H54 (cell line): ENCODE results near the gene SV2C.
A peak's percentile ranks its signal among the peaks of the same experiment; 100 is the strongest.

Experiments used
- DNase-seq: peaks from one replicate; pipeline ENCODE4 v3.0.0; 2011; ENCODE audit warnings: low spot score, mixed read lengths; ENCODE audit not compliant: insufficient read length
- FAIRE-seq: peaks from 3 replicates; lab custom pipeline; 2011; peaks lifted over from hg19 to GRCh38; lab: Jason Lieb, UNC
- POLR2A ChIP-seq: IDR thresholded peaks from 2 replicates; pipeline ENCODE4 v1.6.1; 2011; ENCODE audit warnings: low read depth, mild to moderate bottlenecking, low read length

SV2C gene

DNA sequence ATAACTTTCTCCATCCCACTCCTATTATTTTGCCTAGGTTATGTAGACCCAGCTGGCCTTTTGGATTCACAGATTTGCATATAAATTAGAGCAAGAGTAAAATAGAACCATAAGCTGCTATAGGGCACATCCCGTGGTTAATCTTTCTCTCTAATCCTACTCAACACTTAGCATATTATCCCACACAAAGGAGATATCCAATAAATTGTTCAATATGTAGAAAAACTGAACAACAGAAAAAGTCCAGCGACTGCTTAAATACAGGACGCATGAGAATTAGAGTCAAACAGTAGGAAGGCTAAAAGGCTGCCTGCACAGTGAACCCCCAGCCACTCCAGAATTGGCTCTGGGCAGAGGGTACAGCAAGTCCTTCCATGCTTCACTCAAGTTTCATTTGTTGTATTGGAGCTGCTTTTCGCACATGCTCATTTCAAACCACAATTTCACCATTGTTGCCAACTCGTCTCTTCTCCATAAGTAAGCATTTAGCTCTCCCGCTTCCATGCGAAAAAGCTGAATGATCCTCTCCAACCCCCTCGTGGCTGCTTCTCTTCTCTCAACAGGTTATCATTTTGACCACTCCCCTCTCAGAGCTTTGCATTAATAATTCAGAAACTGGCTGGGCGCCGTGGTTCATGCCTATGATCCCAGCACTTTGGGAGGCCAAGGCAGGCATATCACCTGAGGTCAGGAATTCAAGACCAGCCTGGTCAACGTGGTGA lies 305.8 kb downstream of the SV2C start:
- DNase-seq: no peak
- FAIRE-seq: no peak
- no peak for TF ChIP-seq POLR2A

DNA sequence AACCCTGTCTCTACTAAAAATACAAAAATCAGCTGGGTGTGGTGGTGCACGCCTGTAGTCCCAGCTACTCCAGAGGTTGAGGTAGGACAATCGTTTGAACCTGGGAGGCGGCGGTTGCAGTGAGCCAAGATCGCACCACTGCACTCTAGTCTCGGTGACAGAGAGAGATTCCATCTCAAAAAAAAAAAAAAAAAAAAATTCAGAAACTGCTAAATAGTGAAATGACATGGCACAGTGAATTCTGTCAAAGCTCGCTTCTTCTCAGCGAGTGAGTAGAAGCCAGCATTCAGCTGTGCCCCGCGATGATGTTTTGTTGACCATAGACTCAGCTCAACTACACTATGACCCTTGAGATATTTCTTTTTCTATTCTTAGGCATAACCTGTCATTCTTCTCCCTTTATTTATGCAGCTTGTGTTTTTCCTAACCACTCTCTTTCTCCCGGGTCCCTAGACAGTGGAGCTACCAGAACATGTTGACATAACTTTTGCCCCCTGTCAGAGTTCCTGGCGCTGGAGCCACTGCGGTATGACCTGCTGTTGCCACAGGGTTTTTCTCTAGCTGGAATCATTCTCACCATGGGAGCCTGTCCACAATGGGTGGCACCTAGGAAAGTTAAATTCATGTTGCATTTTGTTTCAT lies 306.5 kb downstream of the SV2C start:
- no peak for TF ChIP-seq POLR2A
- FAIRE-seq (no peak), DNase-seq (no peak)

DNA sequence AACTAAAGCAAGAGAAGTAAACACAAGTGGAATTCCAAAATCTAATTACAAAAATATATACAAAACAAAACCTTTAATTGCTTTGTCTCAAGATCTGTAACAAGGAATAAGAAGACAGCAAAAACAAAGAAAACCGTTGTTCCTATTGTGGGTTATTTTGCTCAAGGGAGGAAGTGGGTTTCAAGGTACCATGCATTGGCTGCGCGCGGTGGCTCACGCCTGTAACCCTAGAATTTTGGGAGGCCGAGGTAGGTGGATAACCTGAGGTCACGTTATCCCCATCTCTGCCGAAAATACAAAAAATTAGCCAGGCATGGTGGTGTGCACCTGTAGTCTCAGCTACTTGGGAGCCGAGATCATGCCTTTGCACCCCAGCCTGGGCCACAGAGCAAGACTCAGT lies 307.8 kb downstream of the SV2C start:
- DNase-seq (no peak), FAIRE-seq (no peak)
- no peak for TF ChIP-seq POLR2A

DNA sequence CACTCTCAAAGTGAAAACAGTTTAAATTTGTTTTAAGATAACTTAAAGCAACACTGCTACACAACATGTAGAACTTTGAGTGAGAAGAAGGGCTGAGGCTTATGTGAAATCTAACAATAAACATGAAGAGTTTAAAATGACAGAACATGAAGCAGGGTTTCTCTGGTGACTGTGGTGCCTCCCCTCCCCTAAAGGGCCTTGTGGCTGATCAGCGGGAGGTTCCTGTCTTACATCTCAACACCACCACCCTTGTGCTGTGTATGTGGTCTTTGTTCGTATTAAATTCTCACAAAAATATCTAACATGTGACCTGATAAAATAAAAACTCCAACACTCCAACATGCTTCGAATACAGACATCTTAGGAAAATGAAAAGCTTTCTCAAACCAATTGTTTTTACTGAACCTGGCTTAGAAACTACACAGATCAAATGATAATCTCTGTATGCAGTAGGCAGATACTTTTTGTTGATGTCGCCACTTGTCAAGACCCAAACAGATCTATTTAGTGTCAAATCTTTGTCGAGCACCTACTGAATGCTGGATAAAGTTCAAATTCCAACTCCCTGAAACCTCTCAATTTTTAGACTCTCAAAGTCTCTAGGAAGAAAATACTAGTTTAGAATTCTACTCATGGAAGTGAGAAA lies 310.0 kb downstream of the SV2C start:
- no peak for FAIRE-seq
- no peak for TF ChIP-seq POLR2A
- no peak for DNase-seq

DNA sequence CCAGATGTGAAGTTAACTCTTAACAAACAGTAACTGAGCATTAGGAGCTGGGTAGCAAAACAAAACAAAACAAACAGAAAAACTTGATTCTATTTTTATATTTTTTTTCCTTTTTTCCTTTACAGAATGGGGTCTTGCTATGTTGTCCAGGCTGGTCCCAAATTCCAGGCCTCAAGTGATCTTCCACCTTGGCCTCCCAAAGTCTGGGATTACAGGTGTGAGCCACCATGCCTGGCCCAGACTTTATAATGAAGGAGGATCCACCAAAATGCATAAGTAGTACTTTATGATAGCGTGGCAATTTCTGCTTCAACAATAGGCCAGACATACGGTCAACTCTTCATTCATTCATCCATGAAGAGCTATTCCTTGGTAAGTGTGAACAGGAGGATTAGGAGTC lies 314.0 kb downstream of the SV2C start:
- no peak for FAIRE-seq
- TF ChIP-seq POLR2A: no peak

DNA sequence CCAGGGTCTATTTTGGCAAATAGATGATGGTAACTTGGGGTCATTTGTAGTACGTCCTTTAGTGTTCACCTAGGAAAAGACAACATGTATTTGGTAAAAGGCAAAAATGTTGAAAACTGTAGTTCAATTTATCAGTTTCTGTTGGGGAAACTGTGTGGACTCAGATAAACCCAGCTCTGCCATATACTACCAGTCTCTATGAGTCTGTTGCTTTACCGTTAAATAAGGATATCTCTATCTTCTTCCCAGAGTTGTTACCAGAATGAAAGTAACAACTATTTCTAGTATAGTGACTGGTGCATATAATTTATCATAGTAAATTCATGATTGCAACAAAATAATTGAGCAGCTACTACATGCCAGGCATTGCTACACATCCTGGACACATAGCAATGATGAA lies 316.1 kb downstream of the SV2C start:
- DNase-seq: no peak
- FAIRE-seq: no peak
- no peak for TF ChIP-seq POLR2A

More for the DNA sequence above, 314.0 kb downstream of the SV2C start:
- DNase-seq: no peak

DNA sequence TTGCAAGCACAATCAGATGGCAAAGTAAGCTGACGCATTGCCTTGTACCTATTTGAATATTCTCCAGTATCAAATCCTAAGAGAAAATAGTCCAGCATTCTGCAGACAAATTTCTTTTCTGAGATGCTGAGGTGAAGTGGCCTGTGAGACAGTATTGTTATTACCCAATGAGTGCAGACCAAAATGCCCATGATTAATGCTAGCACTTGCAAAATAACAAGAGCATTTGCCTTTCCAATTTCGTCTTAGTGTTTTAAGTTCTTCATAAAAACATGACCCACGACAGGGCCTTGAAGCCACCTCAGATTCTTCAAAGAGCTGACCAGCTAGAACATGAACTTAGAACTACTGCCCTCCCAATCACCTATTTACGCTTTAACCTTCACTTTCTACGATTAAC lies 317.3 kb downstream of the SV2C start:
- no peak for FAIRE-seq
- no peak for TF ChIP-seq POLR2A
- DNase-seq: no peak

DNA sequence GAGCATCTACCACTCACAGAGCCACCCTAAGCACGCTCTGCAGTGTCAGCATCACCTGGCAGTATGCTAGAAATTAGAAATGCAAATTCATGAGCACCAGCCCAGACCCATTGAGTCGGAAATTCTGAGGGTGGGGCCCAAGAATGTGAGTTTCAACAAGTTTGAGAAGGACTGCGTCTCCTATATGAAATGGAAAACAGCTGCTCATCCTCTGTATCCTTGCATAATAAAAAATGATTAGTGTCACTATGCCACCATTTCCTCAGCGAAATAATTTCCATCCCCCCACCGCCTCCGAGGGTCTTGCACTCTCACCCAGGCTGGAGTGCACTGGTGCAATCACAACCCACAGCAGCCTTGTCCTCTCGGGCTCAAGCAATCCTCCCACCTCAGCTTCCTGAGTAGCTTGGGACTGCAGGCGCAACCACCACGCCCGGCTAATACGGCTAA lies 318.6 kb downstream of the SV2C start:
- no peak for DNase-seq
- TF ChIP-seq POLR2A: no peak
- no peak for FAIRE-seq

DNA sequence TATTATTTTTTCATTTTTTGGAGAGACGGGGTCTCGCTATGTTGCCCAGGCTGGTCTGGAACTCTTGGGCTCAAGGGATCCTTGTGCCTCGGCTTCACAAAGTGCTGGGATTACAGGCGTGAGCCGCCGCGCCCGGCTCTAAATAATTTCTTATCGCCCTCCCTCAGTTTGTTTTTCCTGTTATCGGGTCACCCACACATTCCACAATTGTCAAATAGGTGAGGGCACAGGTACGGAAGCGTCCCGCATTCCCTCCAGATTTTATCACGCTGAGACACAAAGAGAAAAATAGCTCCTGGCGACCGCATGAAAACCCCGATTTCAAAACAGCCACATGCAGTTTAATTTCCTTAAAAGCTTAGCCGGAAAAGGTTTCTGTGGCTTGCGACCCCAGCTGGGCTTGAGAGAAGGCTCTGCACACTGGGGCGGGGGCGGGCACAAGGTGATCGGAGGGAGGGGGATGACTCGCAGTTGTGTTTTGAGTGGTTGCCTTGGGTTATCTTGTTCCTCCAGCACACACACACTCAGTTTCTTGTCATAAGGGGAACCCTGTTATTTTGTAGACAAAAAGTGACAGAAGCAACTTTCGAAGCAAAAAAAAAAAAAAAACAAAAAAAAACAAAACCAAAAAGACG lies 319.2 kb downstream of the SV2C start:
- FAIRE-seq (no peak), DNase-seq (no peak)
- TF ChIP-seq POLR2A: no peak

DNA sequence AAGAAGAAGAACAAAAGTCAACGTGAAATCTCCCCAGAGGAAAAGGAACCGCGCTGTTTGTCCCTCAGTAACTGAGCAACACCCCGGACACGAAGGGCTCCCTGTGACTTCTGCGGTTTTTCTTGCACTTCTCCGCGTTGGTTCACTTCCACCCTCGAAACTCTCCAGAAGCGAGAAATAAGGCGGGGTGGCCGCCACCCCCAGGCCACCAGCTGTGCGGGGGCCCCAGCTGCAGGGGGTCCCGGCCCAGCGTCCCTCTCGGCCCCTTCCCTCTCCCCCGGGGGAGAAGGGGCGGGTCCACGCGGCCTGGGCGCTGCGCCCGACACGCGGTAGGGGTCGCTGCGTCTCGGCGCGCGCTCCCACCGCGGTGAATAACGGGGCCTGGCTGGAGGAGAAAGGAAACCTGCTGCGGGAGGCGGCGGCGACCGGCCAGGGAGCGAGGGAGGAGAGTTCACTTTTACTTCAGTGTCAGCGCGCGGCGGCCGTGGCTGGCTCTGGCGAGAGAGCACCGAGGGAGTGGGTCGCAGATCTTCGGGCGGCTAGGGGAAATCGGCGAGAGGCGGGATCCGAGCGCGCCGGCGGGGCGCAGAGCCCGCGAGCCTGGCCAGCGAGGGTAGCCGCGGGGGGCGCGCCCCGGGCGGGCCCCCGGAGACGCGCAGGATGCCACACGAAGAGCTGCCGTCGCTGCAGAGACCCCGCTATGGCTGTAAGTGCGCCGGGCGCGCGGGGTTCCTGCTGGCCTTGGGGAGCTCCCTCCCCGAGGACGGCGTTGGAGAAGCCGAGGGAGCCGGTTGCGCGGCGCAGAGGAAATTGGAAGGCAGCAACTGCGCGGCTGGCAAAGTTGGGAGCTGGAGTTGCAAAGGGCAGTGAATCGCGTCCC lies 319.9 kb downstream of the SV2C start, which contains the start of gene IQGAP2:
Gene IQGAP2 (plus strand): TSS at position 400 of the 880 bp plus-strand sequence. CDS start 261 bp downstream, at position 661.
- no peak for FAIRE-seq
- no peak for TF ChIP-seq POLR2A
- DNase-seq: peak; percentile 44
